H1 (cell line): ENCODE measurements around the gene TIAM2. TPM values are rescaled to one million over a fixed set of nuclear protein-coding genes. Genes with fewer than 3 reads are reported as not detected.

Experiments
- CTCF ChIA-PET: fragments of 300-600 bp; sonication (Branson Sonifier 250); formaldehyde crosslinking; loops from one replicate; lab custom pipeline; 2021; ENCODE audit not compliant: partially characterized antibody; lab: Charles Lee
- POLR2A ChIA-PET: fragments of 300-600 bp; sonication (Branson Sonifier 250); formaldehyde crosslinking; loops from one replicate; lab custom pipeline; 2021; ENCODE audit warnings: inconsistent platforms; ENCODE audit not compliant: partially characterized antibody; lab: Charles Lee
- DNase-seq, 2 experiments: peaks; one replicate each; pipeline versions ENCODE4 v3.0.0 to v3.0.0-alpha.2; 2010 to 2022; ENCODE audit warnings: low spot score in 2 of 2, low read depth in 1 of 2, mixed read lengths in 1 of 2
- FAIRE-seq: peaks from 2 replicates; lab custom pipeline; 2011; peaks lifted over from hg19 to GRCh38; lab: Jason Lieb, UNC
- H2AFZ ChIP-seq: 2 replicates; pipeline ENCODE4 v1.8.1; 2012; ENCODE audit warnings: low read length, inconsistent platforms
- H2AK5ac ChIP-seq: 2 replicates; pipeline ENCODE4 v1.6.1; 2013; ENCODE audit warnings: low read depth, low read length
- H2BK120ac ChIP-seq: replicated peaks from 2 replicates; pipeline ENCODE3; 2013; ENCODE audit warnings: low read depth, low read length, inconsistent platforms
- H2BK12ac ChIP-seq: 2 replicates; pipeline ENCODE4 v1.6.1; 2013; ENCODE audit warnings: low read depth, low read length
- H2BK15ac ChIP-seq: 2 replicates; pipeline ENCODE4 v1.6.1; 2013; ENCODE audit warnings: low read length
- H2BK20ac ChIP-seq: 2 replicates; pipeline ENCODE4 v1.6.1; 2013; ENCODE audit warnings: low read length
- H2BK5ac ChIP-seq: 2 replicates; pipeline ENCODE4 v1.6.1; 2013; ENCODE audit warnings: low read depth, low read length
- H3K14ac ChIP-seq: 2 replicates; pipeline ENCODE4 v1.6.1; 2013; ENCODE audit warnings: inconsistent platforms; ENCODE audit not compliant: insufficient read length
- H3K18ac ChIP-seq: 2 replicates; pipeline ENCODE4 v1.6.1; 2013; ENCODE audit warnings: low read length; ENCODE audit errors: extremely low read depth
- H3K23ac ChIP-seq: 2 replicates; pipeline ENCODE4 v1.6.1; 2013; ENCODE audit warnings: inconsistent platforms; ENCODE audit not compliant: insufficient read length
- H3K23me2 ChIP-seq: 2 replicates; pipeline ENCODE4 v1.6.1; 2013; ENCODE audit warnings: low read depth, low read length
- H3K27ac ChIP-seq: 2 replicates; pipeline ENCODE4 v1.6.1; 2011; ENCODE audit warnings: low read depth, low read length, inconsistent platforms
- H3K27me3 ChIP-seq, 4 experiments: replicated peaks in 1 of 4; 1 replicate in 1 of 4; 2 replicates in 3 of 4; pipeline versions ENCODE4 v1.6.1 to v1.8.1; 2011 to 2013; ENCODE audit warnings: low read length in 3 of 4, mild to moderate bottlenecking in 3 of 4, inconsistent platforms in 2 of 4, mixed read lengths in 2 of 4, moderate library complexity in 1 of 4; ENCODE audit not compliant: control insufficient read depth in 3 of 4, insufficient read depth in 3 of 4; ENCODE audit errors: extremely low read depth in 1 of 4
- H3K36me3 ChIP-seq, 4 experiments: 2 replicates each; pipeline versions ENCODE4 v1.6.1 to v1.8.1; 2011 to 2013; ENCODE audit warnings: mild to moderate bottlenecking in 4 of 4, low read length in 3 of 4, moderate library complexity in 2 of 4, control low read depth in 1 of 4, inconsistent platforms in 1 of 4; ENCODE audit not compliant: insufficient read depth in 4 of 4, control insufficient read depth in 2 of 4
- H3K4ac ChIP-seq: replicated peaks from 2 replicates; pipeline ENCODE3; 2013; ENCODE audit warnings: low read length, low read depth, mixed read lengths, inconsistent platforms; ENCODE audit not compliant: insufficient read length
- H3K4me1 ChIP-seq, 4 experiments: replicated peaks in 1 of 4; 1 replicate in 1 of 4; 2 replicates in 3 of 4; pipeline versions ENCODE4 v1.6.1 to v1.8.1; 2011 to 2013; ENCODE audit warnings: low read length in 3 of 4, inconsistent platforms in 2 of 4, mixed read lengths in 1 of 4; ENCODE audit not compliant: insufficient read depth in 4 of 4, control insufficient read depth in 3 of 4
- H3K4me2 ChIP-seq, 2 experiments: 2 replicates each; pipeline versions ENCODE4 v1.6.1 to v1.8.1; 2011 to 2013; ENCODE audit warnings: low read depth in 2 of 2, low read length in 2 of 2, control low read depth in 1 of 2, inconsistent platforms in 1 of 2, mild to moderate bottlenecking in 1 of 2; ENCODE audit not compliant: insufficient read depth in 1 of 2
- H3K4me3 ChIP-seq, 4 experiments: fragments of 200-600, 300-600 bp in 1 of 4; sonication (generic), shearing (Covaris generic), sonication (Bioruptor Twin) in 1 of 4; 2 replicates each; pipeline versions ENCODE4 v1.5.1 to v1.8.1; 2011 to 2016; ENCODE audit warnings: low read length in 4 of 4, low read depth in 3 of 4, control low read depth in 2 of 4, inconsistent platforms in 2 of 4, mild to moderate bottlenecking in 2 of 4, mixed read lengths in 1 of 4, moderate library complexity in 1 of 4; ENCODE audit not compliant: insufficient read depth in 2 of 4; ENCODE audit errors: extremely low read depth in 1 of 4
- H3K56ac ChIP-seq: replicated peaks from 2 replicates; pipeline ENCODE3; 2013; ENCODE audit warnings: low read depth, mild to moderate bottlenecking, mixed read lengths, low read length, inconsistent platforms; ENCODE audit not compliant: insufficient read length
- H3K79me1 ChIP-seq: 2 replicates; pipeline ENCODE4 v1.6.1; 2013; ENCODE audit warnings: low read depth, low read length, control low read depth
- H3K79me2 ChIP-seq, 2 experiments: 2 replicates each; pipeline versions ENCODE4 v1.6.1 to v1.8.1; 2012 to 2013; ENCODE audit warnings: low read length in 2 of 2, mild to moderate bottlenecking in 2 of 2, inconsistent platforms in 1 of 2; ENCODE audit not compliant: insufficient read depth in 2 of 2, control insufficient read depth in 1 of 2
- H3K9ac ChIP-seq, 4 experiments: replicated peaks in 1 of 4; 1 replicate in 1 of 4; 2 replicates in 3 of 4; pipeline versions ENCODE4 v1.6.1 to v1.8.1; 2011 to 2013; ENCODE audit warnings: low read depth in 3 of 4, low read length in 3 of 4, control low read depth in 2 of 4, mild to moderate bottlenecking in 2 of 4, moderate library complexity in 2 of 4, inconsistent platforms in 1 of 4; ENCODE audit errors: extremely low read depth in 1 of 4
- H3K9me3 ChIP-seq, 2 experiments: 2 replicates each; pipeline versions ENCODE4 v1.6.1 to v1.8.1; 2012 to 2013; ENCODE audit warnings: mild to moderate bottlenecking in 2 of 2, moderate library complexity in 2 of 2, control low read depth in 1 of 2, inconsistent platforms in 1 of 2, low read depth in 1 of 2, low read length in 1 of 2, mixed read lengths in 1 of 2; ENCODE audit not compliant: insufficient read depth in 2 of 2
- H4K20me1 ChIP-seq, 2 experiments: replicated peaks in 1 of 2; 2 replicates each; pipeline versions ENCODE3 to v1.8.1; 2011 to 2013; ENCODE audit warnings: inconsistent platforms in 2 of 2, low read length in 2 of 2, mild to moderate bottlenecking in 1 of 2; ENCODE audit not compliant: insufficient read depth in 2 of 2, control insufficient read depth in 1 of 2
- H4K5ac ChIP-seq: 2 replicates; pipeline ENCODE4 v1.6.1; 2013; ENCODE audit warnings: low read length, low read depth, mixed read lengths, inconsistent platforms; ENCODE audit not compliant: insufficient read length
- H4K8ac ChIP-seq: 2 replicates; pipeline ENCODE4 v1.8.0; 2013; ENCODE audit warnings: mild to moderate bottlenecking, moderate library complexity, low read length, inconsistent platforms; ENCODE audit not compliant: insufficient read depth; ENCODE audit errors: extremely low read depth
- H4K91ac ChIP-seq: replicated peaks from 2 replicates; pipeline ENCODE3; 2013; ENCODE audit warnings: low read length, mixed read lengths, inconsistent platforms; ENCODE audit not compliant: insufficient read length
- BACH1 ChIP-seq: IDR thresholded peaks from 2 replicates; pipeline ENCODE4 v1.6.1; 2012; ENCODE audit warnings: low read length, improper control_type of control experiment
- CHD1 ChIP-seq: IDR thresholded peaks from 2 replicates; pipeline ENCODE4 v1.6.1; 2012; ENCODE audit warnings: low read depth, low read length, improper control_type of control experiment
- CHD2 ChIP-seq: IDR thresholded peaks from 2 replicates; pipeline ENCODE4 v1.6.1; 2012; ENCODE audit warnings: low read length, improper control_type of control experiment
- EP300 ChIP-seq, 2 experiments: IDR thresholded peaks; 1 replicate in 1 of 2; 2 replicates in 1 of 2; pipeline ENCODE4 v1.6.1; 2011 to 2012; ENCODE audit warnings: low read depth in 2 of 2, low read length in 2 of 2, mild to moderate bottlenecking in 2 of 2, borderline replicate concordance in 1 of 2, inconsistent platforms in 1 of 2, moderate library complexity in 1 of 2
- KDM4A ChIP-seq: IDR thresholded peaks from one replicate; pipeline ENCODE4 v1.7.1; 2012; ENCODE audit warnings: low read depth, mild to moderate bottlenecking, moderate library complexity, low read length, inconsistent platforms; ENCODE audit not compliant: severe bottlenecking
- NANOG ChIP-seq: IDR thresholded peaks from 2 replicates; pipeline ENCODE4 v1.6.1; 2011; ENCODE audit warnings: low read length, low read depth, mild to moderate bottlenecking, inconsistent platforms; ENCODE audit not compliant: insufficient read depth, poor library complexity, severe bottlenecking
- RNF2 ChIP-seq: fragments of 200-900, 300-1000 bp; sonication (generic); IDR thresholded peaks from 2 replicates; pipeline ENCODE4 v1.7.1; 2016; ENCODE audit warnings: borderline replicate concordance, low read depth, mild to moderate bottlenecking, antibody characterized with exemption, low read length; ENCODE audit not compliant: poor library complexity, severe bottlenecking; ENCODE audit errors: missing control alignments
- RXRA ChIP-seq: IDR thresholded peaks from 2 replicates; pipeline ENCODE4 v1.6.1; 2011; ENCODE audit warnings: low read depth, mild to moderate bottlenecking, low read length, moderate library complexity; ENCODE audit not compliant: insufficient read depth
- SP2 ChIP-seq: IDR thresholded peaks from 2 replicates; pipeline ENCODE4 v1.6.1; 2012; ENCODE audit warnings: mild to moderate bottlenecking, low read length, inconsistent platforms
- TAF1 ChIP-seq: IDR thresholded peaks from 2 replicates; pipeline ENCODE4 v1.6.1; 2011; ENCODE audit warnings: mild to moderate bottlenecking, low read depth, low read length
- WGBS, 2 experiments: shearing (Covaris generic) in 1 of 2; methylation state at CpG; one replicate each; pipeline versions ENCODE4 v1.1.6 to v1.1.7; 2013 to 2015; ENCODE audit warnings: low lambda C conversion rate in 2 of 2, mixed read lengths in 2 of 2, inconsistent platforms in 1 of 2, low coverage in 1 of 2, missing lambda C conversion rate in 1 of 2; ENCODE audit not compliant: insufficient replicate concordance in 2 of 2, insufficient coverage in 1 of 2, insufficient read length in 1 of 2; ENCODE audit errors: extremely low coverage in 1 of 2, missing lambda C conversion rate in 1 of 2; 5-methylcytosine and 5-hydroxymethylcytosine counted together
- polyA plus RNA-seq, 7 experiments: library from polyadenylated mRNA; depleted of rRNA in 3 of 7; stranded (reverse) in 5 of 7; unstranded in 2 of 7; fragments of >200 nt in 5 of 7; fragments of 200-250 nt in 2 of 7; gene quantifications; 1 replicate in 5 of 7; 2 replicates in 1 of 7; 4 replicates in 1 of 7; pipeline versions ENCODE4 v1.2.1 to v1.2.3, GENCODE V29; 2011 to 2013; ENCODE audit warnings: missing spikeins in 2 of 7, mixed read lengths in 2 of 7
- total RNA-seq: library from RNA; stranded (reverse); fragmentation: NEBNext Ultra II Directional; extraction: Animal tissue kit (Norgen Biotek cat#: 25700); gene quantifications from 2 replicates; pipeline ENCODE4 v1.2.1, GENCODE V29; 2021
- TF ChIP-seq, protein P1 (sequence below), 3 experiments: IDR thresholded peaks; 1 replicate in 2 of 3; 2 replicates in 1 of 3; pipeline versions ENCODE4 v1.5.1 to v1.6.1; 2011; ENCODE audit warnings: low read length in 3 of 3, mild to moderate bottlenecking in 3 of 3, inconsistent platforms in 2 of 3, low read depth in 1 of 3, moderate library complexity in 1 of 3; ENCODE audit not compliant: insufficient read depth in 1 of 3; ENCODE audit errors: control extremely low read depth in 1 of 3

Gene TIAM2
- total and polyA plus RNA-seq, 2 of the 8 experiments (the other 6 are each of a cell fraction or from before 2014, with no cell fraction given) = 7.4 to 23.9 TPM

DNA sequence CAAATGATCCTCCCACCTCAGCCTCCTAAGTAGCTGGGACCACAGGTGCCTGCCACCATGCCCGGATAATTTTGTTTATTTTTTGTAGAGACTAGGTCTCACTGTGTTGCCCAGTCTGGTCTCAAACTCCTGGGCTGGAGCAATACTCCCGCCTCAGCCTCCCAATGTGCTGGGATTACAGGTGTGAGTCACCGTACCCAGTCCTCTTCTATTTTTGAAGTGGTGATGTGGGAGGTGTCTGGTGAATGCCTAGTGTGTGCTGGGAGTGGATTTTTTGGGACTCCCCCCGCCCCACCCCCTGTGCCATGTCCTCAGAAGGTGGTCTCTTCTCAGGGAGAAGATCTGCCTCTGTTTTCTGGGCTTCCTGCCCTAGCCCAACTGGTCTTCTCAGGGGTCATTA is 220.8 kb downstream of the TIAM2 start:
- no peak overlapping the region for H2BK20ac ChIP-seq
- no peaks in the 10 kb centered on the region; the same call in 1 of the 2 replicates for H3K79me1 ChIP-seq
- H3K4me3 ChIP-seq = no peak overlapping the region
- no peaks in the 10 kb centered on the region for H4K20me1 ChIP-seq
- no peak overlapping the region for H4K5ac ChIP-seq
- H3K23me2 ChIP-seq = no peaks in the 10 kb centered on the region; the same call in 1 of the 2 replicates
- H2BK15ac ChIP-seq = no peak overlapping the region
- CTCF ChIA-PET = interaction anchor here (0.9 to 1.5 kb wide), 4 partner anchors 32 to 540 kb away, joined by 4 read pairs; no protein-coding TSS in a partner anchor
- H4K8ac ChIP-seq = no peak overlapping the region
- no peaks in the 10 kb centered on the region for H3K27me3 ChIP-seq
- H3K23ac ChIP-seq = no peak overlapping the region
- no peak overlapping the region for H2BK12ac ChIP-seq
- H3K4me2 ChIP-seq = no peak overlapping the region
- POLR2A ChIA-PET = no interaction called here
- peaks cover 0 to 5% (median 3%) of the 10 kb centered on the region in 4 experiments; a peak in 3 of 7 replicates for H3K4me1 ChIP-seq
- H3K36me3 ChIP-seq = peaks cover 0 to 9% (median 5%) of the 10 kb centered on the region in 4 experiments; a peak in 3 of 8 replicates
- no peak overlapping the region for H3K9ac ChIP-seq
- no peak overlapping the region for H2AK5ac ChIP-seq
- FAIRE-seq (no peak), DNase-seq (no peak)
- WGBS, 2 experiments = 80% methylated on average over 4 of the region's 4 CpGs; no CpG with 5 or more reads in 1 of the 2 experiments
- no peak overlapping the region for H2BK120ac ChIP-seq
- H3K9me3 ChIP-seq = no peaks in the 10 kb centered on the region; a peak in 1 of 4 replicates
- no peak overlapping the region for H2BK5ac ChIP-seq
- no peaks in the 10 kb centered on the region for H3K79me2 ChIP-seq
- H3K4ac ChIP-seq = no peak overlapping the region
- H2AFZ ChIP-seq = no peak overlapping the region
- no peak overlapping the region for H4K91ac ChIP-seq
- no peak overlapping the region for H3K18ac ChIP-seq
- no peak overlapping the region for H3K14ac ChIP-seq
- H3K56ac ChIP-seq = no peak overlapping the region
- H3K27ac ChIP-seq = no peak overlapping the region
- TF ChIP-seq, protein P1, sequence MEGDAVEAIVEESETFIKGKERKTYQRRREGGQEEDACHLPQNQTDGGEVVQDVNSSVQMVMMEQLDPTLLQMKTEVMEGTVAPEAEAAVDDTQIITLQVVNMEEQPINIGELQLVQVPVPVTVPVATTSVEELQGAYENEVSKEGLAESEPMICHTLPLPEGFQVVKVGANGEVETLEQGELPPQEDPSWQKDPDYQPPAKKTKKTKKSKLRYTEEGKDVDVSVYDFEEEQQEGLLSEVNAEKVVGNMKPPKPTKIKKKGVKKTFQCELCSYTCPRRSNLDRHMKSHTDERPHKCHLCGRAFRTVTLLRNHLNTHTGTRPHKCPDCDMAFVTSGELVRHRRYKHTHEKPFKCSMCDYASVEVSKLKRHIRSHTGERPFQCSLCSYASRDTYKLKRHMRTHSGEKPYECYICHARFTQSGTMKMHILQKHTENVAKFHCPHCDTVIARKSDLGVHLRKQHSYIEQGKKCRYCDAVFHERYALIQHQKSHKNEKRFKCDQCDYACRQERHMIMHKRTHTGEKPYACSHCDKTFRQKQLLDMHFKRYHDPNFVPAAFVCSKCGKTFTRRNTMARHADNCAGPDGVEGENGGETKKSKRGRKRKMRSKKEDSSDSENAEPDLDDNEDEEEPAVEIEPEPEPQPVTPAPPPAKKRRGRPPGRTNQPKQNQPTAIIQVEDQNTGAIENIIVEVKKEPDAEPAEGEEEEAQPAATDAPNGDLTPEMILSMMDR (IDR thresholded peaks at IDR 0.05; ENCODE audit: control extremely low read depth in 1 of 3, insufficient read depth in 1 of 3, low read depth in 1 of 3, low read length in 3 of 3) = no peak
- TF ChIP-seq RNF2 (no peak), CHD2 (no peak), SP2 (no peak), EP300 (IDR thresholded peaks at IDR 0.05; ENCODE audit: borderline replicate concordance in 1 of 2, low read depth in 2 of 2, low read length in 2 of 2) (no peak), BACH1 (no peak), KDM4A (no peak), RXRA (no peak), NANOG (no peak), TAF1 (no peak), CHD1 (no peak)
